Measurements from ENCODE around the gene AP1B1.
"Not testable (repeated sequence)": the region's sequence is repeated elsewhere in the genome, so short reads cannot be mapped to it uniquely, and the experiment has no call there.

Gene AP1B1

GRCh38 chr22:29386708-29387107 is 1.7 kb downstream of the AP1B1 start:
- no peak for DNase-seq (ENCODE audit: low spot score)

GRCh38 chr22:29385748-29386147 is 2.6 kb downstream of the AP1B1 start:
- no peak for DNase-seq (ENCODE audit: low spot score)

- no peak for DNase-seq (ENCODE audit: low spot score)
These were observed 3.1 kb downstream of the AP1B1 start for GRCh38 chr22:29385151-29385704.

DNA sequence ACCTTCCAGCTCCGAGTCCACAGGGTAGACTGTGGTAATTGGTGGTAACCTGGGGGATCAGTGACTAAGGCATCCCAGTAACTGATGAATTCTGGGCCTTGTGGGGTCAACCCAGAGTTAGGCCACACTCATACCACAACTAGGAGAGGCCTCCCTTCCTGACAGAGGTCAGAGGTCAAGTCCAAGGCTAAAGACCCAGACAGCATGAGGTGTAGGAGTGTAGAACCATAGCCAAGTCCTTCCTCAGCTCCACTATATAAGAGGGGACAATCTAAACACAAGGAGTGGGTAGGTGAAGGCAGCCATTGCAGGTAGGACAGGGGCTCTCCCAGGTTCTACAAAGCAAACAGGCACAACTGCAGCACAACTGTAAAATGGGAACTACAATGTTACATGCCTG is 4.6 kb downstream of the AP1B1 start:
- DNase-seq (ENCODE audit: low spot score), result no peak

- no peak for DNase-seq (ENCODE audit: low spot score)
These were observed 5.6 kb downstream of the AP1B1 start for GRCh38 chr22:29382580-29383302.

DNA sequence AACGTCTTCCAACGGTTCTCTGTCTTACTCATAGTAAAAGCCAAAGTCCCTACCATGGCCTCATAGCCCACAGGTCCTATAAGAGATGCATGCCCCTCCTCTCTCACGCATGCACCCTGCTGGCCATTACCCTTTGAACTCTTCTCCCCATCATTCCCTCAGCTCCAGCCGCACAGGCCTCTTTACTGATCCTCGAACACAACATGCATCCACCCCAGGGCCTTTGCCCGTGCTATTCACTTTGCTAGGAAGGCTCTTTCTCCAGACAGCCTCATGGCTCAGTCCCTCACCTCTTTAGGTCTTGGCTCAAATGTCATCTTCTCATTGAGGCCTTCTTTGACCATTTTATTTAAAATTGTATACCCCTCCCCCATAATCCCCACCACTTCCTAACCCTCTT is 7.5 kb downstream of the AP1B1 start:
- no peak for DNase-seq (ENCODE audit: low spot score)

DNA sequence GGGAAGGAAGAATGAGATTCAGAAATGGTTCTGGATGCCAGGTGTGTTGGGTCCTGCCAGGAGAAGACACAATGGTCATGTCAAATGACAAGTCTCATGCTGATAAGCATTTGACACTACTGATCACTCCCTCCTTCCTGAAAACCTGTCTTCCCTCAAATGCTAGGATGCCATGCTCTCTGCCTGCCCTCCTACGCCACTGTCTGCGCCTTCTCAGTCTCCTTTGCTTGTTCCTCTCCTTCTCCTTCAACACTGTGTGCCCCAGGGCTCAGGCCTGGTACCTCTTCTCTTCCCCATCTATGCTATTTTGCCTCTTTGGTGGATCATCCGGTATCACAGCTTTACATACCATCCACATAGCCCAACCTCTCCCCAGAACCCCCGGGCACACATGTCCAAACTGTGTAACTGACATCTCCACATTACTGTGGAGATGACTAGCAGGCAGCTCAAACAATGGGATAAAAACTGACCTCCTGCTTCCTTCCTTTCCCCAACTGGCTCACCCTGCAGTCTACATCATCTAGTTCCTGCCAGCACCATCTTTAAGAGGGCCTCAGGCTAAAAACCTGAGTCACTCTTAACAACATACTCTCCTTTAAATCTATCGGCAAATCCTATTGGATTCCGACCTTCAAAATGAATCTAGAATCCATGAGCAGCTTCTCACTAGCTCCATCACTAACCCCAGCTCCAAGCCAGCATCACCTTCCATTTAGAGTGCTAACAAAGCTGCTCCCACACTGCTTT is 8.2 kb downstream of the AP1B1 start:
- DNase-seq (ENCODE audit: low spot score), result no peak

DNA sequence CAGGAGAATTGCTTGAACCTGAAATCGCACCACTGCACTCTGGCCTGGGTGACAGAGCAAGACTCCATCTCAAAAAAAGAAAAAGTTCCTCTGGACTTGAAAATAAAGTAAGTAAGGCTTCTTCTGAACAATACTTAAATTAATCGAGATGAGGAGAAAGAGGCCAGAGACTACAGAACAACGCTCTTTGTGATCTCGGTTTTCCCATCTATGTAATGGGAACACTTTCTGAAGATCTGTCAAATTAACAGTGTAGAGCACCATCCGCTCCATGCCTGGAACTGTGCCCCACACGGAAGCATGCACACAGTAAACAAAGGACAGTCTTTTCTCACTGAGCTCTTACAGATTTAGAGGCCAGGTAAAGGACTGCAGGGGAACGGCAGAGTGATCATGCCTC is 9.1 kb downstream of the AP1B1 start:
- DNase-seq (ENCODE audit: low spot score), result no peak

GRCh38 chr22:29377979-29378378 is 10.4 kb downstream of the AP1B1 start:
- DNase-seq (ENCODE audit: low spot score), result no peak

GRCh38 chr22:29376705-29377104 is 11.7 kb downstream of the AP1B1 start:
- DNase-seq (ENCODE audit: low spot score), result not testable (repeated sequence)

- peak; percentile 33 for DNase-seq (ENCODE audit: low spot score)
These were observed 12.8 kb downstream of the AP1B1 start for GRCh38 chr22:29375398-29376076.

- not testable (repeated sequence) for DNase-seq (ENCODE audit: low spot score)
These were observed 13.6 kb downstream of the AP1B1 start for GRCh38 chr22:29374806-29375205.

DNA sequence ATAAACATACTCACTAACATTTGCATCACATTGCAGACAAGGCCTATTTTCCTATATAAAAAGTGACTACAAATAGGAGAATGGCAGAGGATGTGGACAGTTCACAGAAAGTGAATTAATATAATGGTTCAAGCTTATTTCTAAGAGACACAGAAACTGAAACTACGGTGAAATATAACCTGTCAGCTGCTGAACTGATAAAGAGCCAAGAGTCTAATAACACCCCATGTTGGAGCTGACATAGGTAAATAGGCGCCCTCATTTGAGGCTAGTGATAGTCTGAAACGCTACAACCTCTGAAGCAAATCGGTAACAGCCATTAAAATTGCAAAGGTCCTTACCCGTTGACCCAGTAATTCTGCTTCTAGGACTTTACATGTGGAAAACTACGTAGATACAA is 14.0 kb downstream of the AP1B1 start:
- DNase-seq (ENCODE audit: low spot score), result no peak

- DNase-seq (ENCODE audit: low spot score), result no peak
These were observed 17.8 kb downstream of the AP1B1 start for GRCh38 chr22:29370537-29370936.

GRCh38 chr22:29369460-29369859 is 18.9 kb downstream of the AP1B1 start:
- peak; percentile 95 for DNase-seq (ENCODE audit: low spot score)

DNA sequence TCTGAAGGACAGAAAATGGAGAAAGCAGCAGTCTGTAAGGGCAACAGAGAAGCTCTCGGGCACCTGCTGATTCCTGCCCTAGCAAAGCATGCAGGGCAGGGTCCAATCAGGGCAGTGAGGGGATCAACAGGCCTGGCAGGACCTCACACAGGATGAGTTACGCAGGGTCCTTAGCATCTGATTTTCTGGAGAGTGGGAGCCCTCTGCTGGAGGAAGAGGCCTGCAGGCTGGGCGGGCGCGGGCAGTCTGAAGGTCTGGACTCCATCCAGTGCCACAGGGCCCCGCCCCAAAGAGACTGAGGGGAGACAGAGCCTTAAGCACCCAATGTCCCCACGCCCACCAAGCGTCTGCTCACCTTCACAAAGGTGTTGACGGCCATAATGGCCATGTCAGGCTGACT is 28.9 kb downstream of the AP1B1 start:
- DNase-seq (ENCODE audit: low spot score), result peak; percentile 84

- DNase-seq (ENCODE audit: low spot score), result not testable (repeated sequence)
These were observed 31.0 kb downstream of the AP1B1 start for GRCh38 chr22:29357193-29357890.

DNA sequence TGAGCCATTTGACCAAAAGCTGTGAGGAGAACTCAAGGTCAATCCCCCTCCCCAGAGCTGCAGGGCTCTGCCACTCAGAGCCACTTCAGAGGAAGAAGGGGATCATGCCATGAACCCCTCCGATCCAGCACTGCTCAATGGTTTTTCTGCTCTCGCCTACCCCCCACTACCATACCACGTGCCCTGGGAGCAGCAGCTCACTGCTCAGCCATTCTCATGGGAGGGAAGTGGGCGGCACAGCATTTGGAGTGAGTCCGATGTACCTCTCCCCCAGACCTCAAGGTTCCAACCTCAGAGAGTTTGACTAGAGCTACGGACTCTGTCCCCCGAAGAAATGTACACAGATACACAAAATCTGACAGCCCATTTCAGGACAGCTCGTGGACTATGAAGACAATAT is 34.5 kb downstream of the AP1B1 start:
- no peak for DNase-seq (ENCODE audit: low spot score)

DNA sequence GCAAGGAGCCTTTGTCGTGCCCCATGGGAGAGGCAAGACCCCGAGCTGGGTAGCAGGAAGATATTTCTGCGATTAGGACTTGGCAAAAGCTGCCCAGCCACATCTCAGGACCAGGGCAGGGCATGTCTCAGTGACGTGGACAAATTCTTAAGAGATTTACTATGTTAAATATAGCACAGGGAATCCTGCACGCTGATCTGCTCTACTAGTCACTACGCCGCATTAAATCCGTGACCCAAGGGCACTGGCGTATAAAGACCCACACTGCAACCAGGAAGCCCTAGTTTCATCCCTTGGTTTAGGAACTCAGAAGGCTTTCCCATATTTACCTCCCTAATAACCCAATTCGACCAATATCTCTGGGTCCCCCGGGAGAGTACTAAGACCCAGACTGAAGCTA is 35.1 kb downstream of the AP1B1 start:
- DNase-seq (ENCODE audit: low spot score), result no peak

DNA sequence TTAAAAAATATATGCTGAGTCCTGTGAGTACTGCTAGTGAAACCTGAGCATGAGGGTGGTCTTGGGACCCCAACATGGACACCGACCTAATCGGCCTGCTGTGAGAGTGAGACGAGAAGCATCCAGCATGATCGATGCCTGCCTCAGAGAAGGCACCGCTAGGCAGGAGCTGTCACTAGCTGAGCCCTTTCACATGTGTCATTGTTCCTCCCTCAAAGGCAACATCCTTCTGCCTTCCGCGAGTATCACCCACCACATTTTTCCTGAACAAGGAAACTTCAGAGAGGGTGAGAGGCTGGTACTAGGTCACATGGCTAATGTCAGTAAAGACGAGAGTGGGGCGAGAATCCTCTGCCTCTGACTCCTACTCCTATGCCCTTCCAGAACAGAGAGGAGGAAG is 35.6 kb downstream of the AP1B1 start:
- no peak for DNase-seq (ENCODE audit: low spot score)

DNA sequence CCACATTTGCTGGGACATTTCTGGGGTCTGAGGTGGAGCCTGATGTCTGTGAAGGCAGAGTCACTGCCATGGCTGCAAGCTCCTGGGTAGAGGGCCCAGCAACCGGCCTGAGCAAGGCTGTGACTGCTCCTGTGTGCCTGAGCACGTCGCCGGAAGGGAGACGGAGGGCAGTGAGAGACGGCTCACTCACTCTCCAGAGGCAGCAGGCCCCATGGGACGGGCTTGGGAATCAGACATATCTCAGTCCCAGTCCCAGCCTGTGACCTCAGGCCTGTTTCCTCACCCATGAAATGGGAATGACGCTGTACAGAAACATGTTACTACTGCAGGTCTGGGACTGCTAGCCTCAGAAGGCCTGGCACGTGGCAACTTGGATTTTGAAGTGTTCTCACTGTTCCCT is 36.5 kb downstream of the AP1B1 start:
- DNase-seq (ENCODE audit: low spot score), result no peak

- no peak for DNase-seq (ENCODE audit: low spot score)
These were observed 37.3 kb downstream of the AP1B1 start for GRCh38 chr22:29351042-29351441.

Data from AG20443 (cell line).